GM19193 (cell line): ENCODE results near the gene ATG4A.

Experiments
- POLR2A ChIP-seq: IDR thresholded peaks from 4 replicates; pipeline ENCODE4 v1.6.1; 2011; ENCODE audit not compliant: insufficient read depth, insufficient read length; ENCODE audit errors: extremely low read depth

The ATG4A gene, protein sequence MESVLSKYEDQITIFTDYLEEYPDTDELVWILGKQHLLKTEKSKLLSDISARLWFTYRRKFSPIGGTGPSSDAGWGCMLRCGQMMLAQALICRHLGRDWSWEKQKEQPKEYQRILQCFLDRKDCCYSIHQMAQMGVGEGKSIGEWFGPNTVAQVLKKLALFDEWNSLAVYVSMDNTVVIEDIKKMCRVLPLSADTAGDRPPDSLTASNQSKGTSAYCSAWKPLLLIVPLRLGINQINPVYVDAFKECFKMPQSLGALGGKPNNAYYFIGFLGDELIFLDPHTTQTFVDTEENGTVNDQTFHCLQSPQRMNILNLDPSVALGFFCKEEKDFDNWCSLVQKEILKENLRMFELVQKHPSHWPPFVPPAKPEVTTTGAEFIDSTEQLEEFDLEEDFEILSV

DNA sequence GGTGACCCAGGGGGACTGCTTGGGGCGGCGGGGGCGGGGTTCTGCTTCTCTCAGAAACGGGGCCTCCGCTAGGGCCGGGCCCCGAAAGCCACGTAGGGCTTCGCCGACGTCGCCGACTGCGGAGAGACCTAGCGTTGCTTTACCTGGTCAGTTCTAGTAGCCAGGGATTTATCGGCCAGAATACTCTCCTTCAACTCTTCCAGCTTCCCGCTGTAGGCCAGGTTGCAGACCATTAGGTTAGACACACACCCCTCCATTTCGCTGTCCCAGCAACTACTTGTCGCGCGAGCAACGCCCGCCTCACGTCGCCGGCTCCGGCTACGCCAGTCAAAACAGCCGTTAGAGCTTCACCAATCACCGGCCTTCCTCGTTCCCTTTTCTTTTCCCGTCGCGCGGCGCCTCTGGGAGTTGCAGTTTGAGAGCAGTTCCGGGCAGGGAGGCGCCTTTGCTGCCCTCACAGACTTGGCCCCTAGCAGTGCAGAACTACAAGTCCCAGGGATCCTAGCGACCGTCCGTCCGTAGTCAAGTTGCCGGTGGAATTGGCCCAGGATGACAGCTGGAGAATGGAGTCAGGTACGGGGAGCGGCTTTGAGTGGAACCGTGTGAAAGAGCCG lies at the start of gene ATG4A, which contains the start of gene PSMD10:
Gene ATG4A (plus strand): TSS at position 515 of the 614 bp plus-strand sequence. CDS start 49 bp downstream, at position 564.
Gene PSMD10 (minus strand): TSS at position 279 of the 614 bp plus-strand sequence. CDS start 22 bp downstream, at position 257.
- TF ChIP-seq POLR2A: peak; percentile 58

DNA sequence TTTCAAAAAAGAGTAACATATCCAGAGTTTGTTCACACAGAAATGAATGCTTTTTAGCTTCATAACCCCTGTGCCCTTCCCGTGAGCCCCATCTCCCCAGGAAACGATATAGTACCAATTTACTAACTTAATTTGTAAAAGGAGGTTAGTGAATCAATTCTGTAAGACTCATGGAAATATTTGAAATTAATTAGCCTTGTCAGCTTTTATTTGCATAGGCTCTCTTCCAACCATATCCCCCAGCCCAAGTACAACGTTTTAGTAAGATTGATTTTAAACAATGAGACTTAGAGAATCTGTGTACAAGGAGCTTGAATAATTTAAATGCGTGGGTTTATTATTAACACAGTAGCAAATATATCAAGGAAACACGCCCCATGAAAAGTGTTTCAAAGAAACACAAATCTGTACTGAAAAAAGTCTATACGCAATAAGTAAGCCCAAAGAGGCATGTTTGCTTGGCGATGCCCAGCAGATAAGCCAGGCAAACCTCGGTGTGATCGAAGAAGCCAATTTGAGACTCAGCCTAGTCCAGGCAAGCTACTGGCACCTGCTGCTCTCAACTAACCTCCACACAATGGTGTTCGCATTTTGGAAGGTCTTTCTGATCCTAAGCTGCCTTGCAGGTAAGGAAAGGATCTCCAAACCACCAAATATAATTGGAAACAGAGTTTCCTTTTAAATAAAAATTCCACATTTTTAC lies 46.9 kb upstream of the ATG4A start, which contains the start of gene VSIG1:
Gene VSIG1 (plus strand): TSS at position 512 of the 703 bp plus-strand sequence. CDS start 66 bp downstream, at position 578.
- TF ChIP-seq POLR2A: no peak

DNA sequence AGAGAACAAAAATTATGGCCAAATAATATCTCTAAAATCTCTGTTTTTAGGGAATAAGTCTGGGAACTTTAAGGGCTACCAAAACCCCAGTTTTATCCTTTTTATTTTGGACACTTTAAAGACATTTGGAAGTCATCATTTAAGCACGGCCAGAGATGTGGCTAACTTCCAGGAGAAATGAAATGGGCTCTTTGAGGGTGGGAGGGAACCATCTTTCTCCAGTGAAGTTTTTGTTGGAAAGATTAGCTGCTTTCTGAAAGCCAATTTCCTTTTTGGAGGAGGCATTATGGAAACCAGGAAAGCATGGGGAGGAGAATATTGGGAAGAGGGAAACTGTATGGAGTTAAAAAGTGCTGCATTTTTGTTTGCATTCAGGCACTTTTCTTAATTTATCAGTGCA lies 41.9 kb upstream of the ATG4A start:
- no peak for TF ChIP-seq POLR2A

DNA sequence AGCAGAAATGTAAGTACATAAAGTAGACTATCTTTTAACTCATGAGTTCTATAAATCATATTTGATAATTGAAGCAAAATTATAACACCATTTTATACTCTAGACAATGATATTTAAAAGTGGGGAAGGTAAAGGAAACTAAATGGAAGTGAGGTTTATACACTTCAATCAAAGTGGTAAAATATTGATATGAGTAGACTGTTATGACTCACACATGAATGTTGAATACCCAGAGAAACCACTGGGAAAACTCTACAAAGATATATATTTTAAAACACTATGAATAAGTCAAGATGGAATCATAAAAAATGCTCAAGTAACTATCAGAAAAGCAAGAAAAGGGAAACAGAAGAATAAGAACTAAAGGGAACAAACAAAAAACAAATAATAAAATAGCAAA lies 38.4 kb upstream of the ATG4A start:
- no peak for TF ChIP-seq POLR2A

DNA sequence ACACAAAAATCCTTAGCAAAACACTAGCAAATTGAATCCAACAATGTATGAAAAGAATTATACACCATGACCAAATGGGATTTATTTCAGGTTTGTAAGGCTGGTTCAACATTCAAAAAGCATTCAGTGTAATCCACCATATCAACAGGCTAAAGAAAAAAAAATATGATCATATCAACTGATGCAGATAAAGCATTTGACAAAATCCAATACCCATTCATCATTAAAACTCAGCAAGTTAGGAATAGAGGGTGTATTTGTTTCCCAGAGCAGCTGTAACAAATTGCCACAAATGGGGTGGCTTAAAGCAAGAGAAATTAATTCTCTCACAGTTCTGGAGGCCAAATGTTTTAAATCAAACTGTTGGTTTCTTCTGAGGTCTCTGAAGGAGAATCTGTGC lies 36.0 kb upstream of the ATG4A start:
- no peak for TF ChIP-seq POLR2A

DNA sequence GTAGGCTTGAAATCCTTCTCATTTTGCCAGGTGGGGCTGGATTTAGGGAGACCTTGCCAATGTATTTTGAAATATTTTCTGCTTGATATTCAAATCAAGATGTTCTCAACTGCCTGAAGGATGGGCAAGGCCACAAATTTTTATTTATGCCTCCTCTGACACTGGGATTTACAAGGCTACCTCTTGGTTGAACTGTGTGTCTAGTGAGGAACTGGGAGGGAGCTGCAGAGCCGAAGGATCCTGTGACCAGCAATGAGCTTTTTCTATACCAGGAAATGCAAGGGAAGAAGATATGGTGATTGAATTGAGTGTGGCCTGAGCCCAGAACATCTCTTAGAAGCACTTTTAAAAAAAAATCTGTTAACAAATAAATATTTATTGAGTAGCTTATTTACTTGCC lies 31.8 kb upstream of the ATG4A start:
- TF ChIP-seq POLR2A: no peak

DNA sequence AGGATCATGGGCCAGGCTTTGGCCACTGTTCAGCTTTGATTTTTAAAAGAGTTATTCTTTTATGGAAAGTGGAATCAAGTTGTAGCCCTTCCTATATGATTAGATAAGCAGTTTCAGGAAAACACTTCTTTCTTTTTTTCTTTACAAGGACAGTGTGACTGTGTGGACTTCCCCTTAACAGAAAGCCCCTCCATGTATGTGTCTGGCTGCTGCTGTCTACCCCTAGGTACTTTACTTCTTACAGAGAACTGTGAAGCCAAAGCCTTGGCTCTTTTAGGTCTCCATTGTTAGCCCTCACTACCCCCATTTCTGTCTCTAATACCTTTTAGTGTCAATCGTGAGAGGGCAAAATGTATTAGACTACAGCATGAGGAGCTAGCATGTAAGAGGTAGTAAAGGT lies 27.6 kb upstream of the ATG4A start:
- no peak for TF ChIP-seq POLR2A

DNA sequence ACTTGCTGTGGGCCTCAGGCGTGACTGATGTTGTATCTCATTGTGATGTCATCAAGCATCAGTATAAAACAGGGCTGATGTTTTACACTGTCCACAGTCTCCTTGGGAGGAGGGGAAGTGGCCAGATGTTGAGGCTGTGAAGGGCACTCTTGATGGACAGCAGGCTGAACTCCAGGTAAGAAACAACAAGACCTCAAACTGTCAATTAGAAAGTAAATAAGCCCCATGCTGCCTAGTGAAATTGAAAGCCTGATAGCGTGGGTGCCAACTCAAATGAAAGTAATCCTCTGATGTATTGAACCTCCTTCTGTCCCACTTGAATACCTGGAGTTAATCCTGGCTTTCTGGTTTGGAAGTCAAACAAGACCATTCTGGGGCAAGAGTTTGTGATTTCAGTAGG lies 27.0 kb upstream of the ATG4A start:
- TF ChIP-seq POLR2A: no peak

DNA sequence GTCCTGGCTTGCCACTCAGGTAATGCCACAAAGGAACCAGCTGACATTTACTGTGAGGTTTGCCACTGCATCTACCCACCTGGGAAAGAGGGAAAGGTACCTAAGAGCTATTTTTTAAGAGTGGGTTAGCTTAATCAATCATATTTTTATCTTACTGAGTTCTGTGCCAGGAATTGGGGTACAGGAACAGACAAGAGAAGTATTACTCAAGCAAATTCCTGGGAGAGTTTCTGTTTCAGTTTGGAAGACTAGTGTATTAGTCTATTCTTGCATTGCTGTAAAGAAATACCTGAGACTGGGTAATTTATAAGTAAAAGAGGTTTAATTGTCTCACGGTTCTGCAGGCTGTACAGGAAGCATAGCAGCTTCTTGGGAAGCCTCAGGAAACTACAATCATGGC lies 23.5 kb upstream of the ATG4A start:
- TF ChIP-seq POLR2A: no peak

DNA sequence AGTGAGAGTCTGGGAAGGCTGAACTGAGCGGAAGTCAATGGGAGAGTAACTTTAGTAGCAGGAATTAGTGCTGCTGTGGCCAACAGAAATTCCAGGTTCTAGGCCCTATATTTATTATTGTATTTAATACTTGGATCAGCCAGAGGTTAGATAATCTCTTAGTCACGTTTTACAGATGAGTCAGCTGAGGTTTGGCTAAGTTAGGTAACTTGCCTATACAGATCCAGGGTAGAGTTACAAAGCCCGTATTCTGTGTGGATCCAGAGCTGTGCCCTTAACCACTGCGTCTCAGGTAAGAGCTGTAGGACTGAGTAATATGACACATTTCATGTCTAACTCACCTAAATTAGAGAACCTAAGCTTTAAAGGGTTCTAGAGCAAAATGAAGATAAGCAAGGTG lies 20.7 kb upstream of the ATG4A start:
- TF ChIP-seq POLR2A: no peak

DNA sequence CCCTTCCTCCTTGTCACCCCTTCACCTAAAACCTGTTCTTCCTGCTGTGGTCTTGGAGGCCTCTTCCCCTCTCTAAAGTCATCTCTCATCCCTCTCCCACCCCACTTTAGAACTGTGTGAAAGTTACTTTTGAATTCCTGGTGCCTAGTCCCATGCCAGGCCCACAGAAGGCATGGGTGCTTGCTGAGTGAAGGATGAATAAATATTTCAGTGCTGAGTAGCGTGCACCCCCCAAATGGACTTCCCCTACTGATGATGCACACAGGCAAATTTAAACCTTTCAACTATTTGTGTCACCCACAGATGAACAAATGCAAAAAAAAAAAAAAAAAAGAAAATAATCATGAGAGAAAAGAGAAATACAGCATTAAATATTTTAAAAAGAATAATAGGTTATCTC lies 20.0 kb upstream of the ATG4A start:
- no peak for TF ChIP-seq POLR2A

DNA sequence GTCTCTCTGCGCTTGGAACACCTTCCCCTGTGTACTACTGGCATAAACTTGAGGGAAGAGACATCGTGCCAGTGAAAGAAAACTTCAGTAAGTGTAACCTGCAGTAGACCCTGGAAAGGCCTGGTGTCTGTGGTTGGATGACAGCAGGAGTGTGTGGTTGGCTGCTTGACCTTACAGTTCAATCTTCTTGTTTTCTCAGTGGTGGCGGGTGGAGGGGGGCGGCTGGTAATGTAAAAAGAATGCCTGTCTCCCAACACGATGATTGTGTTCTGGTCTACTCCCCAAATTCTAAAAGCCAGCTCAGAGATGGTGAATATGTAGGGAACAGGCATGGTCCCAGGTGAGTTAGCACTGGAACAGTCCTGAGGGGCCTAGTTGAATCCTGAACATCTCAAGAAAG lies 18.8 kb upstream of the ATG4A start:
- no peak for TF ChIP-seq POLR2A

DNA sequence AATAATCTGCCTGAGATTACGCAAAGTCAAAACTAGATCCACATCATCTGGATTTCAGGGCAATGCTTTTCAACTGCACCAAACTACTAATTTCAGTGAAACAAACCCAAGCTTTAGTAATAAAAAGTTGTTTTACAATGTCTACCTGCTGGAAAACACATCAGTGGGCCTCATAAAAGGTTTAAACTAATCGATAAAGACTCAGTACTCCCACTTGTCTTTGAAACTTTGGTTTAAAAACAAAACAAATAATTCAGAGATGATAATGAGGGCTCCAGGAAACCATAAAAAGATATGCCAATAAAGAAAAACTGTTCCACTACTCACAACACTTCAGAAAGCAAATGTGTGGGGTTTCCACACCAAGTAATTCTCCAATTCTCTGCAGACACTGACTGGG lies 10.5 kb upstream of the ATG4A start:
- TF ChIP-seq POLR2A: no peak

DNA sequence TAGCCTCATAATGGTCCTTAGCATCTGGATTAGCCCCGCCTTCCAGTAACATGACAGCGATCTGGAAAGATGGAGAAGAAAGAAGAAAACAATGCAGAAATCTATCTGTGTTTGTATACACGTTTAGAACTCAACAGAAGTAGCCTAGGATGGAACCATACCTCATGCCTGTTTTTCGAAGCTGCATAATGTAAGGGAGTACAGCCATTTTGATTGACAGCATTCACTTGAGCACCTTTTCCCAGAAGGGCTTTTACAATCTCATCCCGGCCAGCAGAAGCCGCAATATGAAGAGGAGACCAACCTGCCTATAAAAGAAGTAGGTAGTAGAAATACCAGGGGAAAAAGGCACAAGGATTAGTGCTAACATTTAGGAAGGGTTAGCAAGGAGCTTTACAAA lies 3.8 kb upstream of the ATG4A start:
- TF ChIP-seq POLR2A: no peak

DNA sequence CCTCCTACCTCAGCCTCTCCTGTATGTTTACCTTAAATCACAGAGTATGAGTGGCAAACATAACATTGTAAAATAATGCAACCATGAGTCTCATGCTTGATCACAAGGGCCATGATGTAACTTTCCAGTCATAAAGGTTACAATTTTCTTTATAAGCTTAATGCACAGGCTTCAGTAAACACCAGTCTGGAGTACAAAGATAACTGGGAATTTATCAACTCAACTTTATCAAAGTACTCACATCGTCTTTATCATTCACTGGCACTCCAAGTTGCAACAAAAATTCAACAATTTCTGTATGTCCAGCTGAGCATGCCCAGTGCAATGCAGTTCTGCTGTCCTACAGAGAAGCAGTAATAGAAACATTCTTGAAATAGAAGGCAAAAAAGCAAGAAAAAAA lies 3.1 kb upstream of the ATG4A start:
- no peak for TF ChIP-seq POLR2A
